ENCODE data around the gene KIF6. TPM values are rescaled to one million over a fixed set of nuclear protein-coding genes. Genes with fewer than 3 reads are reported as not detected.

KIF6 gene
- total and polyA plus RNA-seq, 11 donors, result 0.06 to 0.77 (median 0.48) TPM

DNA sequence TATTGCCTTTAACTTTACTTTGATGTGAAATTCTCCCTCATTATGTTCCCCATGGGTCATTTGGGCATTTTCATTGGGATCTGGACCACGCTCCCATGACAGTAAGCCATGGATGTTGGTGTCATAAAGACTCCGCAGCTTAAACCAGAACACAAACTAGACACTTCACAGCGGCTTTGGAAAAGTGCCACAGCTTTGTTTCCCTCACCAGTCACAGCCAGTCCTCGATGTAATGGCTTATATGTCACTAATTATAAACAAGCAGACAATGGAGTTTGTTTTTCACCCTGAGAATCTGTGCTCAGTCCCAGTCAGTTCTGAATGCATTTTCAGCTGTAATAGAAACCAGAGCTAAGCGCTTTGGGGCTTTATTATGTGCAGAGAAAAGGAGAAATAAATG, 43.8 kb upstream of the KIF6 start:
- H3K4me1 ChIP-seq, result no peaks in the 10 kb centered on the region
- ATAC-seq, result no peak
- no peak overlapping the region for H3K27ac ChIP-seq
- no peak overlapping the region for H3K4me3 ChIP-seq
- no peak for TF ChIP-seq POLR2A (IDR thresholded peaks at IDR 0.05)
- TF ChIP-seq, protein P1, sequence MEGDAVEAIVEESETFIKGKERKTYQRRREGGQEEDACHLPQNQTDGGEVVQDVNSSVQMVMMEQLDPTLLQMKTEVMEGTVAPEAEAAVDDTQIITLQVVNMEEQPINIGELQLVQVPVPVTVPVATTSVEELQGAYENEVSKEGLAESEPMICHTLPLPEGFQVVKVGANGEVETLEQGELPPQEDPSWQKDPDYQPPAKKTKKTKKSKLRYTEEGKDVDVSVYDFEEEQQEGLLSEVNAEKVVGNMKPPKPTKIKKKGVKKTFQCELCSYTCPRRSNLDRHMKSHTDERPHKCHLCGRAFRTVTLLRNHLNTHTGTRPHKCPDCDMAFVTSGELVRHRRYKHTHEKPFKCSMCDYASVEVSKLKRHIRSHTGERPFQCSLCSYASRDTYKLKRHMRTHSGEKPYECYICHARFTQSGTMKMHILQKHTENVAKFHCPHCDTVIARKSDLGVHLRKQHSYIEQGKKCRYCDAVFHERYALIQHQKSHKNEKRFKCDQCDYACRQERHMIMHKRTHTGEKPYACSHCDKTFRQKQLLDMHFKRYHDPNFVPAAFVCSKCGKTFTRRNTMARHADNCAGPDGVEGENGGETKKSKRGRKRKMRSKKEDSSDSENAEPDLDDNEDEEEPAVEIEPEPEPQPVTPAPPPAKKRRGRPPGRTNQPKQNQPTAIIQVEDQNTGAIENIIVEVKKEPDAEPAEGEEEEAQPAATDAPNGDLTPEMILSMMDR (IDR thresholded peaks at IDR 0.05), result no peak
- no peak for DNase-seq
- WGBS, 4 donors, result 73 to 84% (median 79%) methylated on average over 5 of the region's 5 CpGs
- no peaks in the 10 kb centered on the region for H3K27me3 ChIP-seq
- H3K36me3 ChIP-seq, result no peaks in the 10 kb centered on the region
- no peaks in the 10 kb centered on the region for H3K9me3 ChIP-seq
- intact Hi-C loops (cut with DNase I), result no loop called here

DNA sequence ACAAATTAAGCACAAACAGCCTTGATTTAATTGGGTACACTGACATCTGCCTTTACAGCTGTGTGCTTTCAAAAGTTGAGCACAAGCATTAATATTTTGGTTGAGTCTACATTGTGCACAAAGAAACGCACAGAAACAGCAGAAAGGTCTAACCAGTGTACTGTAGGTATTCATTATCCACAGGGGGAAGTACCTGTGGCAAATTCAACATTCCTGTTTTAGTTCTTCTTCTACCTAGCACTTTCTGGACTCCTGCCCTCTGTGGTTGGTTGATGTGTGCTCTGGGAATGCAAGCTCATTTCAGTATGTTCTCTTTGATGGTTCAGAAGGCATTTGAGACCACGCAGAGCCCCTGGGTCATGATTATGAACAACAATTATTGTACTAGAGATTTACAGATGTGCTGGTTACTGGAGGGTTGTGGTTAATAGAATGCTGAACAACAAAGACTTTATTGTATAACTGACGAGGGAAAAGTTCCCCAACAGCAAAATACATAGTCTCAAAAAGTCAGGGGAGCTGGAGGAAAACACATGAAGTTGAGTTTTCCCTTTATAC, 40.4 kb upstream of the KIF6 start:
- H3K27me3 ChIP-seq, result no peaks in the 10 kb centered on the region
- no peak overlapping the region for H3K27ac ChIP-seq
- peaks cover 0 to 8% (median 2%) of the 10 kb centered on the region in 12 donors for H3K4me1 ChIP-seq
- WGBS, 4 donors, result 71 to 79% (median 75%) methylated on average over 3 of the region's 3 CpGs
- no peaks in the 10 kb centered on the region for H3K9me3 ChIP-seq
- intact Hi-C loops (cut with DNase I), result no loop called here
- no peak overlapping the region for H3K4me3 ChIP-seq
- no peak for TF ChIP-seq POLR2A (IDR thresholded peaks at IDR 0.05)
- TF ChIP-seq, protein P1 (IDR thresholded peaks at IDR 0.05), result no peak
- ATAC-seq (no peak), DNase-seq (no peak)
- no peaks in the 10 kb centered on the region for H3K36me3 ChIP-seq

DNA sequence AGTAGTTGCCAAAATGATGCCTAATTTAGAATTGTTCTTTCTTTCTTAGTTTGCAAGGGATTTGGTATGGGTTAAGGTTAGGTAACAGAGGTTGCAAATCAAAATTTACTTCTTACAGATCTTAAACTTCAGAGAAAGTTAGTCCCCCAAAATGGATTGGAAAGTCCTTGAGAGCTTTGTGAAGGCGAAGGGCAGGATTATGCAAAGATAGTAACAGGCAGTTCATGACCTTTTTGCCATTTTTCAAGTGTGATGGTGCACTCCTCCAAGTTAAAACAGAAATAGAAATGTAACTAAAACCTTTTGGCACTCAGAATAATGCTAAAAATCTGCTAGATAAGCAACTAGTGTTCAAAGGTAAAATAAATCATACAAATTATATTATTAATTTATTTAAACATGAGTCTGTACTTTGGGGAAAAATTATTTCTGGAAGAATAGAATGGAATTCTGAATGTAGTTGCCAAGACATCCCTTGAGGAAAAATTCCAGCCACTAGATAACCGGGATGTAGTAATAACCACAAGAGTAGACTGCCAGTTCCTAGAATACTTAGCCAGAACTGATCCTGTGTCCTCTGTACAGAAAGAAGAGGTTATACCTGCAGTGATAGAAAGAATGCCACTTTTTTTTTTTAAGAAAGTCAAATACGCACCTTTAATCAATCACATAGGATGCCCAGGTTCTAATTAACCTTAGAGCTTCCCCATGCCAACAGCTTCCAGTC, 35.2 kb upstream of the KIF6 start:
- no peak overlapping the region for H3K4me3 ChIP-seq
- no peaks in the 10 kb centered on the region for H3K36me3 ChIP-seq
- intact Hi-C loops (cut with DNase I), result no loop called here
- no peaks in the 10 kb centered on the region for H3K9me3 ChIP-seq
- TF ChIP-seq, protein P1 (IDR thresholded peaks at IDR 0.05), result no peak
- TF ChIP-seq POLR2A (IDR thresholded peaks at IDR 0.05), result no peak
- H3K27me3 ChIP-seq, result no peaks in the 10 kb centered on the region
- DNase-seq (no peak), ATAC-seq (peak in 3 of 4 donors; percentile 42 to 81 (median 50))
- 31 to 44% (median 43%) methylated on average over 3 of the region's 3 CpGs for WGBS, 4 donors
- H3K27ac ChIP-seq, result peak overlapping the region in 2 of 12 donors; percentile 1 to 46
- H3K4me1 ChIP-seq, result peaks cover 0 to 20% (median 9%) of the 10 kb centered on the region in 12 donors

DNA sequence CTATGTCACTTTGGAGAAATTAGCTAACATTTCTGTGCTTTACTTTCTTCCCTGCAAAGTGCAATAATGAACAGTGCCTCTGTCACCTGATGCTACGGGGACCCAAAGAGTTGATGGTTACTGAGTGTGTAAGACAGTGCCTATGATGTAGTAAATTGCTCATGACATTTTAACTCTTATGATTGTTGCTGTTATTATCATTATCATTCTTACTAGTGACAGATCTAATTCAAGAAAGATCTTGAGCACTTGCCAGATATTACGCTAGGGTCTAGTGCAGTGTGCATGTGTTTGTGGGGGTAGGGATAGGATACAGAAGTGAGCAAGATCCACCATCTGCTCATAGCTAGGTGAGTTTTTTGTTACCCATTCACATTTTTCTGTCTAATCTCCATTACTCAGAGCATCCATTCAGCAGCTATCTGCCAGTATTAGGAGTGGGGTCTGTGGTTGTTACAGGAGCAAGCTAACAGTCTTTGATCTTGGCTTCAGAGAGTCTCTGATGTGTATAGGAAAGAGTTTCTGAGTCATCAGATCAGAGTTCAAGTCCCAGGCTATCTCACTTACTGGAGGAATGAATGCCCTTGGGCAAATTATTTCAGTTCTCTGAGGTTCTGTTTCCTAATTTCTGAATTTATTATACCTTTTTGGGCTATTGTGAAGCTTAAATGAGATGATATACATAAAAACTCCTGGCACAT, 33.8 kb upstream of the KIF6 start:
- no peaks in the 10 kb centered on the region for H3K9me3 ChIP-seq
- H3K4me1 ChIP-seq, result peaks cover 0 to 33% (median 17%) of the 10 kb centered on the region in 12 donors
- intact Hi-C loops (cut with DNase I), result no loop called here
- no peak overlapping the region for H3K4me3 ChIP-seq
- DNase-seq, result no peak
- no peak for ATAC-seq
- no peaks in the 10 kb centered on the region for H3K27me3 ChIP-seq
- H3K36me3 ChIP-seq, result no peaks in the 10 kb centered on the region
- H3K27ac ChIP-seq, result no peak overlapping the region
- 54 to 67% (median 59%) methylated on average over 2 of the region's 2 CpGs for WGBS, 4 donors
- no peak for TF ChIP-seq POLR2A (IDR thresholded peaks at IDR 0.05)
- TF ChIP-seq, protein P1 (IDR thresholded peaks at IDR 0.05), result no peak
